ENCODE data around the gene MS4A14.
A peak's percentile ranks its signal among the peaks of the same experiment; 100 is the strongest.
"Not testable (repeated sequence)": the region's sequence is repeated elsewhere in the genome, so short reads cannot be mapped to it uniquely, and the experiment has no call there.

The MS4A14 gene, protein sequence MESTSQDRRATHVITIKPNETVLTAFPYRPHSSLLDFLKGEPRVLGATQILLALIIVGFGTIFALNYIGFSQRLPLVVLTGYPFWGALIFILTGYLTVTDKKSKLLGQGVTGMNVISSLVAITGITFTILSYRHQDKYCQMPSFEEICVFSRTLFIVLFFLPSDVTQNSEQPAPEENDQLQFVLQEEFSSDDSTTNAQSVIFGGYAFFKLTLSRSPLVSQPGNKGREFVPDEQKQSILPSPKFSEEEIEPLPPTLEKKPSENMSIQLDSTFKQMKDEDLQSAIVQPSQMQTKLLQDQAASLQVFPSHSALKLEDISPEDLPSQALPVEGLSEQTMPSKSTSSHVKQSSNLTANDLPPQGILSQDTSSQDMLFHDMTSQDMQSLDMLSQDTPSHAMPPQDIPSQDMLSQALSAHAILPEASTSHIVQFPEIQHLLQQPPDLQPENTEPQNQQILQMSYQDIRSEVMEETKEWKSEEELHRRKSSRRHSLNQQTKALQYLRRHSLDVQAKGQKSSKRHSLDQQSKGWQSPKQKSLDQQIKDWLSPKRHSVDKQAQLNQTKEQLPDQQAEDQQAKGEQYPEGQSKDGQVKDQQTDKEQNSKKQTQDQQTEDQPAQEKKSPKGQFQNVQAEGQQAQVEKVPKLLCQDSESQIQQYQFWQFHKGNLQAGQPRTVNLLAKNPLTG

GRCh38 chr11:60396382-60396781 is at the start of gene MS4A14:
Gene MS4A14 (plus strand): TSS chr11:60396459. CDS start chr11:60396579, 120 bp downstream.
- DNase-seq: no peak

GRCh38 chr11:60347084-60347797 is 49.0 kb upstream of the MS4A14 start:
- no peak for DNase-seq

- no peak for DNase-seq
These were observed 48.1 kb upstream of the MS4A14 start for GRCh38 chr11:60348116-60348515.

DNA sequence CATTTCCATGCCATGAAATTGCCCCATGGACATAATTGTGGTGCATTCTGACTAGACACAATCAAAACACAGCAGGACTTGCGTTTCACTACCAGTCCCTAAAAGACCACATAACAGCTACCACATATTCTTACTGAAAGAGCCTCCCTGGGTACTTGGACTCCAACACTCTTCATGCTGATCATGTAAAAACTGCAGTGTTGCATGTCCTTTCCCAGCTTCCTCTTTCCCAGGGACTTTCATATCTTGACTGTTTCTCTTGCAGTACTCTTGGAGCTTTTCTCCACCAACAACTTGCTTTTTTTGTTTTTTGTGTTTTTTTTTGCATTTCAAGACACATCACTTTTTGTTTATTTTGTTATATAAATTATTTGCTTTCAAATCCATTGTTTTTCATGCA is 46.3 kb upstream of the MS4A14 start:
- no peak for DNase-seq

DNA sequence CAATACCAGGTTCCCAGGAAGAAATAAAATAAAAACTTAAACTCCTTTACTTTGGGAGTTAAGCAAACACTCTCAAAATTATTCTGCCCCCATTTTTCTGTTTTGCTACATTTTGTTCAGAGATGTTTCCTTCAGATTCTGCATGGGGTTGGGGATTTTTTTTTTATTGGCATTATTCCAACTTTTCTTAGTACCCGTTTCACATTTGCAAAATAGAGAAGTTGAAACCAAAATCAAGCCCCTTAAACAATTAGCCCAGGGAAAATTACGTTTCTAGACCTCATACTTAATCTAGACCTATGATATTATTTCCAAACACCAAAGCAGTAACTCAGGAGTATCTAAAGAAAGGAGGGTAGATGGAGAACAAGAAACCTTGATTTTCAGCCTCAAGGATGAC is 38.5 kb upstream of the MS4A14 start:
- no peak for DNase-seq

- DNase-seq: no peak
These were observed 35.6 kb upstream of the MS4A14 start for GRCh38 chr11:60360621-60361020.

DNA sequence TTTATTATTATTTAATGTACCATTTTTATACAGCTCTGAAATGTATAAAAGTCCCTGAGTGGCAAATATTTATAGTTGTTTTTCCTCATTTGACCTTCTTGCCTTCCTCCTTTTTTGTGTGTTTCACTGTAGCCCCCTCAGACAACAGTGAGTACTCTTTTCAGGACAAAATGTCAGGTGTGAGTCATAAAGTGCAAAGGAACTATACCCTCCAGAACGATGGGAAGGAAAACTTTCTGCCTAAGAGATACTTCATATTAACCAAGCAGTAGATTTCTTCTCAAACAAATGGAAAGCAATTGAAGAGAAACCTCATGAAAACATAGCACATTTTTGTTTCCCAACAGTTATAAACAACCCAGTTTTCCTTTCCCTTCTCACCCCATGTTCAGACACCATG is 34.0 kb upstream of the MS4A14 start:
- no peak for DNase-seq

- peak; percentile 66 for DNase-seq
These were observed 32.5 kb upstream of the MS4A14 start for GRCh38 chr11:60363542-60364470.

- not testable (repeated sequence) for DNase-seq
These were observed 29.9 kb upstream of the MS4A14 start for GRCh38 chr11:60366262-60366904.

- no peak for DNase-seq
These were observed 29.2 kb upstream of the MS4A14 start for GRCh38 chr11:60367009-60367408.

DNA sequence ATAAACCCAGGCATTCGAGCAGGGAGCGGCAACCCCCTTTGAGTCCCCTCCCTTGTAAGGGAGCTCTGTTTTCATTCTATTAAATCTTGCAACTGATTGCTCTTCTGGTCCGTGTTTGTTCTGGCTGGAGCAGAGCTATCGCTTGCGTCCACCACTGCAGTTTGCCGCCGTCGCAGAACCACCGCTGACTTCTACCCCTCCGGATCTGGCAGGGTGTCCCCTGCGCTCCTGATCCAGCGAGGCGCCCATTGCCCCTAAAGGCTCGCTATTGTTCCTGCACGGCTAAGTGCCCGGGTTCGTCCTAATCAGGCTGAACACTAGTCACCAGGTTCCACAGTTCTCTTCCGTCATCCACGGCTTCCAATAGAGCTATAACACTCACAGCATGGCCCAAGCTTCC is 28.4 kb upstream of the MS4A14 start:
- no peak for DNase-seq

DNA sequence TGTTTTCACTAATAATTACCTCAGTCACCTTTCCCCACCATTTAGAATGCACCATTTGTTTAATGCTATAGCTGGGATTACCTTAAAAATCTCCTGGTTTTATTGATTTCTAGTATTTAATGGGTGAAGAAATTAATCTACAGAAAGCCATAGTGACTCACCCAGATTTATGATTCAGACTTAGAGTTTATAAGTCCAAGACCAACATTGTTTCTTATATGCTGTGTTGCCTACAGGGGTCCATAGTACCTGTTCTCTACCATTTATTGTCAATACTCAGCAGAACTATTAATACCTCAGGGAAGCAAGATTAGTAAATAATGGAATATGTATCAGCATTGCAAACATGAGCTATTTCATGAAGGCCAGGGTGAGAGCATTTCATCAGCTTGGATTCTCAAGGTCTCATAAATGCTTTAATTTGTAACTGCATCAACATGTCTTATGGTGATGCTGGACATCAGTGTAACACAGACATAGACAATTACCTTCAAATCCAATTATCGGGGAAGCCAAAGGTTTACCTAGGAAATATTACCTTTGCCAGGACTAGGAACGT is 25.9 kb upstream of the MS4A14 start:
- no peak for DNase-seq

- no peak for DNase-seq
These were observed 25.4 kb upstream of the MS4A14 start for GRCh38 chr11:60370811-60371298.

DNA sequence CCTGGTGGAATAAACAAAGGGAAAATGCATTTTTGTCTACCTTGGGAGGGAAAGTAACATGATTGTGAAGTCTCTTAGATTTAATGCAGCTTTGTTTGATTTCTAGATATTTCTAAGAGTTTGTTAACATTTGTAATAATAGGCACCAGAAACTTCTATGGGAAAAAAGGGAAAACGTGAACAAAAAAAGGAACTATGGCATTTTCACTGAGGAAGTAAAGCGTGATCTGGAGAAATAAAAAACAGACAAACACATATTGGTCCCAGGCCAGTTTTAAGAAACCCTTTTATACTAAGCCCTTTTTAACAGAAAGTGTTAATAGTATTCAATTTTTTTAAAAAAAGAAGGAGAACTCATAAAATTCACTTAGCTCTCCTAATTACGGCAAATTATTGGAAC is 24.9 kb upstream of the MS4A14 start:
- no peak for DNase-seq

DNA sequence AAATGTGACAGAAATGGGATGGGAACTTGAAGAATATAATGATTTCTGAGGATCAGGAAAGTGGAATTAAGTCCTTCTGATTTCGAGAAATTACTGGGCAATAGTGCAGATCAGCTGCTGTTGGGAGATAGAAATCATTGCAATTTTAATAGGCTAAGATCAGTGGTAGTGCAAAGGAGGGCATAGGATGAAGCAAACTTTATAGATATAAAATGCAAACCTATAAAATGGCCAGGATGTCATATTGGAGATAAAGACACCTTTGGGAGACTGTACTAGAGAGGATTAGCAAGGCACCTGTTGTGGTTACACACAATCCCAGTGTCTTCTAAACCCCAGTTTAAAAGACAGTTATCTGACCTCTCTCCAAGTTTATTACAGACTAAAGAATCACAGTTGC is 24.4 kb upstream of the MS4A14 start:
- DNase-seq: no peak

DNA sequence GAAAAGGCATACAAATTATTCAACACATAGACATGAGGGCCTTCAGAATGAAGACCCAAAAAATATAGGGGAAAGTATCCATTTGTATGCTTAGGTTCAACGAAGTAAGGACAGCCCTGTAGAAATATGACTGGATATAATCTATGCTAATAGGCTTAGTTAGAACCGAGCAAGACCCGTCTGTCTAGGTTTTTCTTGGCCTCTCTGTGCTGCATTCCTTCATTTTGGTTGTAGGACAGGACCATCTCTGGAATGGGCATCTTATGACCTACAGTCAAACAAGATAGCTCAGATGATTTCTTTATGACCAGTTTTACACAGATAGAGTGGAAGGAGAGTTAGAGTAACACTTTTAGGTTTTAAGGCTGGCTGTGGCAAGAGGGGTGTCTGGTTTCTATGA is 23.5 kb upstream of the MS4A14 start:
- no peak for DNase-seq

DNA sequence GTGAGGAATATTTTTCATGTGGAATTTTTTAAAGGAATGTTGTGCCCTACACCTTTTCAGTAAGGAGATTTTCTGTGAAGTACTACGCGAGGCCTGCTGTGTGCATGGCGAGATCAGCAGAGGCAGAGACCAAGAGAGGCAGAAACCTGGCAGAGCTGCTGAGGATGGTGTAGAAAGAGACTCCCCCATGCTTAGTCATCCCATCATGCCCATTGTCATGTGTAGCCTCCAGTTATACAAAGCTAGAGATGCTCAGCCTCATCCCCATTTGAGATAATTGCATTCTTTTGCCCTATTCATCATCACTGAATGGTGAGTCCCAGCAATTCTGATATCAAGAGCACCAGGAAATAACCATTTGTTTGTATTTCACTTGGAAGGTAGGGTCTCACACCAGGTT is 20.9 kb upstream of the MS4A14 start:
- DNase-seq: no peak

DNA sequence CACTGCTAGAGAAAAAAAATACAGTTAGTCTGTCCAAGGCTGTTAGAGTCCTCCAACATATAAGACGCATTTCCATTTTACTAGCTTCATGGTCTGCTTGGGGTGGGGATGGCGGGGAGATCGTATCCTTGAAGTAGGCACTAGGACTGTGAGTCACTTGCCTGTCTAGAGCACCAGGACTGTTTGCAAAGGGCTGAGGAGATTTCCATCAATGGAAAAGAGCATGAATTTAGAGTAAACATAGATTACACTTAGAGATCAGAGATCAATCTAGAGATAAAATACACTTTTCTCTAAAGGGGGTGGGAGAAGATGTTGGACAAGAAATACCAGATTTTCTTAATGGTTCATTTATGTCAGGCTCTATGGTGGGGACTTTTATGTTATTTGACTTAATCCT is 19.7 kb upstream of the MS4A14 start:
- DNase-seq: no peak

- no peak for DNase-seq
These were observed 18.7 kb upstream of the MS4A14 start for GRCh38 chr11:60377401-60378136.

DNA sequence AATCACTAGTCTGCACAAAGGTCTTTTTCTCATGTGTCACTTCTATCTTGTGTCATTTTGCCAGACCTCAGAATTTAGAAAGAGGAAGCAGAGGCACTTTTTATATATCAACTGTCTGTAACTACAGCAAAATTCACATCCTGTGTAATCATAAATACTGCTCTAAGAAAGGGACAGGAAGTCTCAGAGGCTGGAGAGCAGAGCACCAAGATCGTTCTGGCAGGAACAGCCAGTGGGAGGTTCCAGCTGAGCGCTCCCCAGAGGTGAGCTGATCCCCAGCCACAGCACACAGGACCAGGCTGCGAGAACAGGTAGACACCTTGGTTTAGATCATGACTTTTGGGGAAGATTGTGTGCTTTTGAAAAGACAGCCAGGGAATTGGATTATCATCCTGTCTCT is 17.9 kb upstream of the MS4A14 start, which contains the start of gene MS4A7:
Gene MS4A7 (plus strand): TSS at position 179 of the 400 bp plus-strand sequence. CDS start 4,610 bp downstream, outside the sequence.
- no peak for DNase-seq
